Measurements from ENCODE around the gene SMC3. TPM values are rescaled to one million over a fixed set of nuclear protein-coding genes. Genes with fewer than 3 reads are reported as not detected.

The SMC3 gene
- total RNA-seq, 1 donor from 2014 or later, result 60.6 TPM

GRCh38 chr10:110563132-110563531 lies 4.4 kb upstream of the SMC3 start:
- no peak for TF ChIP-seq CTCF (conservative IDR thresholded peaks at IDR 0.05)
- Mint-ChIP-seq H3K4me3 (no peak overlapping the region), H3K27me3 (peaks cover 14% of the 10 kb centered on the region), H3K27ac (no peak overlapping the region), H3K4me1 (ENCODE audit: unreplicated experiment) (peaks cover 19% of the 10 kb centered on the region), H3K36me3 (no peaks in the 10 kb centered on the region), H3K9me3 (no peaks in the 10 kb centered on the region)
- no peak for DNase-seq (ENCODE audit: extremely low spot score, unreplicated experiment)

- H3K27me3 Mint-ChIP-seq, result peaks cover 10% of the 10 kb centered on the region
- H3K36me3 Mint-ChIP-seq, result no peaks in the 10 kb centered on the region
- peak overlapping the region; percentile 100 for H3K27ac Mint-ChIP-seq
- H3K4me3 Mint-ChIP-seq, result peak overlapping the region; percentile 97
- no peak for DNase-seq (ENCODE audit: extremely low spot score, unreplicated experiment)
- TF ChIP-seq CTCF (conservative IDR thresholded peaks at IDR 0.05), result no peak
- H3K9me3 Mint-ChIP-seq, result no peaks in the 10 kb centered on the region
- H3K4me1 Mint-ChIP-seq (ENCODE audit: unreplicated experiment), result peaks cover 36% of the 10 kb centered on the region
Measured at GRCh38 chr10:110566472-110567200, 859 bp upstream of the SMC3 start.

GRCh38 chr10:110568055-110568735 lies 700 bp downstream of the SMC3 start:
- Mint-ChIP-seq H3K27ac (peak overlapping the region; percentile 92), H3K4me3 (peak overlapping the region; percentile 97), H3K4me1 (ENCODE audit: unreplicated experiment) (peaks cover 46% of the 10 kb centered on the region), H3K27me3 (peaks cover 10% of the 10 kb centered on the region), H3K9me3 (no peaks in the 10 kb centered on the region), H3K36me3 (peaks cover 5% of the 10 kb centered on the region)
- DNase-seq (ENCODE audit: extremely low spot score, unreplicated experiment), result peak; percentile 79
- TF ChIP-seq CTCF (conservative IDR thresholded peaks at IDR 0.05), result no peak

- Mint-ChIP-seq H3K4me1 (ENCODE audit: unreplicated experiment) (peaks cover 44% of the 10 kb centered on the region), H3K27ac (peak overlapping the region; percentile 92), H3K4me3 (peak overlapping the region; percentile 97), H3K27me3 (peaks cover 3% of the 10 kb centered on the region), H3K9me3 (no peaks in the 10 kb centered on the region), H3K36me3 (peaks cover 5% of the 10 kb centered on the region)
- TF ChIP-seq CTCF (conservative IDR thresholded peaks at IDR 0.05), result no peak
- DNase-seq (ENCODE audit: extremely low spot score, unreplicated experiment), result no peak
Measured at GRCh38 chr10:110569122-110569521, 1.6 kb downstream of the SMC3 start.

GRCh38 chr10:110569736-110570135 lies 2.2 kb downstream of the SMC3 start:
- no peak for DNase-seq (ENCODE audit: extremely low spot score, unreplicated experiment)
- Mint-ChIP-seq H3K9me3 (no peaks in the 10 kb centered on the region), H3K27me3 (no peaks in the 10 kb centered on the region), H3K36me3 (peaks cover 9% of the 10 kb centered on the region), H3K27ac (peak overlapping the region; percentile 92), H3K4me1 (ENCODE audit: unreplicated experiment) (peaks cover 42% of the 10 kb centered on the region), H3K4me3 (peak overlapping the region; percentile 97)
- no peak for TF ChIP-seq CTCF (conservative IDR thresholded peaks at IDR 0.05)

Data from type B pancreatic cell (in vitro differentiated cells).